HG02852 (cell line): ENCODE results near the gene DHX8.

Source experiments
- ATAC-seq: cut with Tn5 transposase; IDR thresholded peaks from one replicate; pipeline ENCODE4 v1.9.1; 2021; ENCODE audit warnings: mild to moderate bottlenecking, moderate library complexity; ENCODE audit not compliant: unreplicated experiment

DHX8 gene

GRCh38 chr17:43572368-43572980 lies 88.7 kb downstream of the DHX8 start:
- ATAC-seq = no peak

DNA sequence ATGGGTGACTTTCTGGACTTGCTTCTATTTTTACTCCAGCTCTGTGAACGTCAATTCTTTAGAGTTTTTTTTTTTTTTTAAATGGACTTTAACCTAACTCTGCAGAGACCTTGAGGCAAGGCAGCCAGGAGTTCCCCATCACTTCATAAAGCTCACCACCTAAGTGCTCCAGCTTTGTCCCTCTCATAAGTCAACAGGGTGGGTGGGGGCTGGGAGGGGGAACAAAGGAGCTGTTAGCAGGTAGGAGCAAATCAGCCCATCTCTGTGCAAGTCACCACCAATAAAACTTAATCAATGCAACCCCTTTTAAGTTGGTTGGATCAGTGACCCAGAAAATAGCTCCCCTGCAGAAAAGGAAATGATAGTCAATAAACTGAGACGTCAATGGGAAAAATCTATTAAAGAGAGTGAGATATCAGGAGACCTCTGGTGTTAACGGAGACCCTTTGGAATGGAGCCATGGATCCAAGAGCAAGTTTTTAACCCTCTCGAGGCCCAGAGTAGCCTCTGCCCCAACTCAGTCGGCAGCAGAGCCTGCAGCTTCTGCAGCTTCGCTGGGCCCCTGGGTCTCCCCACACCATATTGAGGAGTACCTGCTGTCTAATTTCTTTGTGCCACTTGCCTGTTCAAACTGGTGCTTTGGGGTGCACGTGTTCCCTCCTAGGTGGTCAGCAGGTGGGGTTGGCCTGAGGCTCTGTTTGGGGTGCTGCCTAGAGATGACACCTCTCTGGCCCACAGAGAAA lies 90.0 kb downstream of the DHX8 start:
- no peak for ATAC-seq

DNA sequence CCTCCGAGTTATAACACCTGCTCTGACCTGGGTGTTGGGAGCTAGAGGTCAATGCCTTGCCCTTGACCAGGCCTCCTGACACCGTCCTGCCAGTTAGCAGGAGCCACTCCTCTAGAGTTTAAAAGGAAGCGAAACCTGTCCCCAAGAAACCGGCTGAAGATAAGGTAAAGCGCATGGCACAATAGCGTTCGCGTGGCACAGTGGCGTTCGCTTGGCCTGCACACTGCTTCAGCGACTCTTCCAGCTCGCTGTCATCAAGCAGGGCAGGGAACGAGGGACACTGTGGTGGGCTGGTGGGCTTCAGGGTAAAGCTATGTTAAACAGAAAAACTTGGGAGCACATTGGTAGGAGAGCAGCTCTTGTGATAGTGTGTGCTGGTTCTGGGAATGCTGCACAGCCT lies 90.6 kb downstream of the DHX8 start:
- no peak for ATAC-seq

DNA sequence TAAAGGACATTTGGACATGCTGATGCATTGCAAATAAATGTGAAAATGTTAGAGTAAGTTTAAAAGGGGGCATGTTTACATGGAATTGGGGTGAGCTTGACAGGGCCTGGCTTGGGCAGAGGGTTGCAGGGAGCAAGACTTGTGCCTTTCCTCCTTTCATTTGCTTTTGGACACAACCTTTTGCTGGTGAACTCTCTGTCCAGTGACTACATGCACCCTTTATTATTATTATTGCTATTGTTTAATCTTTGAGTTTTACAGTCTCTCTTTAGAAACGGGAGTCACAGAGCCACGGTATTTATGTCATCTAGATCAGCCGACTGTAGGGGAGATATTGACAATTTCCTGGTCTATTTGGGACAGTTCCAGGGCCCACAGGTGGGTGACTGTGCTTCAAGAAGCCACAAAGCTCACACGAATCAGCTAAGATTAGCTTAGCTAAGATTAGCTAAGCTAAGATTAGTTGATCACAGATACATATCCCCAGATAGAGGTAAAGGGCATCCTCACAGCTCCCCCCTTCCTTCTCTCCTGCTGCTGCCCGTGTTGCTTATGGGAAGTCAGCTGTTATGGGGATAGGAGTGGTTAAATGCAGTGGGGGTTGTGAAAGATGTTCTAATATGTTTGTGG lies 91.2 kb downstream of the DHX8 start:
- no peak for ATAC-seq
